ENCODE data around the gene RIN3. TPM values are rescaled to one million over a fixed set of nuclear protein-coding genes. Genes with fewer than 3 reads are reported as not detected.

RIN3 gene
- total and polyA plus RNA-seq, 10 of the 15 experiments (the other 5 are each of a cell fraction or from before 2014, with no cell fraction given), result 0.91 to 23.3 (median 6.3) TPM

- no peak for TF ChIP-seq CUX1 (IDR thresholded peaks at IDR 0.05; ENCODE audit: insufficient replicate concordance, low read depth, low read length)
- TF ChIP-seq CBFB (IDR thresholded peaks at IDR 0.05; ENCODE audit: low read depth), result no peak
- no peak for TF ChIP-seq LARP7 (IDR thresholded peaks at IDR 0.05)
- no peak for TF ChIP-seq CEBPZ (IDR thresholded peaks at IDR 0.05; ENCODE audit: low read depth, low read length)
- no peak for TF ChIP-seq TCF12 (IDR thresholded peaks at IDR 0.05; ENCODE audit: low read depth, low read length)
- no peak for TF ChIP-seq KAT2A (conservative IDR thresholded peaks at IDR 0.05; ENCODE audit: control insufficient read depth, low read depth, low read length)
- TF ChIP-seq ZBTB11 (CRISPR knock-in tag; IDR thresholded peaks at IDR 0.05), result no peak
Observed at GRCh38 chr14:92470215-92470614, 43.4 kb upstream of the RIN3 start (continued).
